Liver (tissue), 9 donors: ENCODE measurements around the gene SCUBE3. TPM values are rescaled to one million over a fixed set of nuclear protein-coding genes. Genes with fewer than 3 reads are reported as not detected.

Experiments used
- DNase-seq: peaks from one replicate; pipeline ENCODE4 v3.0.0-alpha.2; 2017; ENCODE audit warnings: low spot score
- H3K27ac ChIP-seq, 2 donors: one replicate each; pipeline ENCODE4 v1.7.0; 2013; ENCODE audit warnings: inconsistent platforms in 2 of 2, low read length in 2 of 2, control low read depth in 1 of 2, low read depth in 1 of 2, mild to moderate bottlenecking in 1 of 2
- H3K27me3 ChIP-seq, 4 donors: one replicate each; pipeline versions ENCODE4 v1.6.1 to v1.7.0; 2013; ENCODE audit warnings: low read length in 3 of 4, inconsistent platforms in 1 of 4, mild to moderate bottlenecking in 1 of 4, moderate library complexity in 1 of 4; ENCODE audit not compliant: control insufficient read depth in 4 of 4, insufficient read depth in 4 of 4
- H3K36me3 ChIP-seq, 4 donors: one replicate each; pipeline versions ENCODE4 v1.6.1 to v1.7.0; 2013; ENCODE audit warnings: low read length in 3 of 4, mild to moderate bottlenecking in 3 of 4, low read depth in 1 of 4, moderate library complexity in 1 of 4; ENCODE audit not compliant: control insufficient read depth in 4 of 4, insufficient read depth in 3 of 4
- H3K4me1 ChIP-seq, 4 donors: one replicate each; pipeline versions ENCODE4 v1.6.1 to v1.7.0; 2013; ENCODE audit warnings: low read length in 3 of 4, mild to moderate bottlenecking in 3 of 4, moderate library complexity in 1 of 4; ENCODE audit not compliant: control insufficient read depth in 4 of 4, insufficient read depth in 4 of 4
- H3K4me3 ChIP-seq, 3 donors: one replicate each; pipeline versions ENCODE4 v1.6.1 to v1.7.0; 2013; ENCODE audit warnings: low read length in 3 of 3, control low read depth in 1 of 3, low read depth in 1 of 3, mild to moderate bottlenecking in 1 of 3
- H3K9ac ChIP-seq, 2 donors: one replicate each; pipeline ENCODE4 v1.7.0; 2013; ENCODE audit warnings: low read length in 2 of 2, mild to moderate bottlenecking in 2 of 2, moderate library complexity in 2 of 2, control low read depth in 1 of 2, low read depth in 1 of 2
- H3K9me3 ChIP-seq, 4 donors: one replicate each; pipeline versions ENCODE4 v1.6.1 to v1.7.0; 2013; ENCODE audit warnings: low read length in 3 of 4; ENCODE audit not compliant: control insufficient read depth in 4 of 4
- FOXA1 ChIP-seq: IDR thresholded peaks from 2 replicates; pipeline ENCODE4 v1.6.1; 2016; ENCODE audit warnings: antibody characterized with exemption
- FOXA2 ChIP-seq: IDR thresholded peaks from 2 replicates; pipeline ENCODE4 v1.6.1; 2016; ENCODE audit warnings: antibody characterized with exemption
- GABPA ChIP-seq, 2 donors: IDR thresholded peaks in 1 of 2; conservative IDR thresholded peaks in 1 of 2; 2 replicates each; pipeline ENCODE4 v1.6.1; 2016; ENCODE audit warnings: antibody characterized with exemption in 2 of 2, mild to moderate bottlenecking in 1 of 2, moderate library complexity in 1 of 2
- JUND ChIP-seq, 2 donors: IDR thresholded peaks; 2 replicates each; pipeline ENCODE4 v1.6.1; 2016; ENCODE audit warnings: antibody characterized with exemption in 2 of 2
- NR2F2 ChIP-seq: IDR thresholded peaks from 2 replicates; pipeline ENCODE4 v1.6.1; 2016; ENCODE audit warnings: antibody characterized with exemption
- RAD21 ChIP-seq, 2 donors: IDR thresholded peaks; 2 replicates each; pipeline ENCODE4 v1.6.1; 2016; ENCODE audit warnings: antibody characterized with exemption in 2 of 2, mild to moderate bottlenecking in 2 of 2
- RXRA ChIP-seq, 2 donors: IDR thresholded peaks; 2 replicates each; pipeline ENCODE4 v1.6.1; 2017 to 2018; ENCODE audit warnings: antibody characterized with exemption in 2 of 2, mild to moderate bottlenecking in 1 of 2
- SP1 ChIP-seq: IDR thresholded peaks from 2 replicates; pipeline ENCODE4 v1.6.1; 2018; ENCODE audit warnings: antibody characterized with exemption, mild to moderate bottlenecking
- TAF1 ChIP-seq: conservative IDR thresholded peaks from 2 replicates; pipeline ENCODE4 v1.6.1; 2016; ENCODE audit warnings: antibody characterized with exemption, mild to moderate bottlenecking
- WGBS: extraction: QIAGEN DNeasy Blood & Tissue Kit; methylation state at CpG from one replicate; pipeline ENCODE4 v1.1.7; 2013; 5-methylcytosine and 5-hydroxymethylcytosine counted together
- polyA plus RNA-seq, 2 donors: library from polyadenylated mRNA; stranded (reverse) in 1 of 2; unstranded in 1 of 2; fragments of 200-250 nt in 1 of 2; fragments of >200 nt in 1 of 2; fragmentation: Nextera tagmentation in 1 of 2; extraction: Ambion mirVana in 1 of 2; gene quantifications; one replicate each; pipeline versions ENCODE4 v1.2.1 to v1.2.3, GENCODE V29; 2013 to 2015
- total RNA-seq, 2 donors: library from RNA; depleted of rRNA; stranded (reverse); fragments of >200 nt; gene quantifications; one replicate each; pipeline ENCODE4 v1.2.3, GENCODE V29; 2014
- TF ChIP-seq, protein P1 (sequence below): IDR thresholded peaks from 2 replicates; pipeline ENCODE4 v1.6.1; 2016; ENCODE audit warnings: antibody characterized with exemption
- TF ChIP-seq, protein P2 (sequence below): IDR thresholded peaks from 2 replicates; pipeline ENCODE4 v1.6.1; 2016; ENCODE audit warnings: antibody characterized with exemption
- TF ChIP-seq, protein P3 (sequence below): fragments of 150-350 bp; IDR thresholded peaks from 2 replicates; pipeline ENCODE4 v1.5.1; 2017; ENCODE audit warnings: improper control_type of control experiment, low read depth, low read length; ENCODE audit not compliant: missing input control
- donor health status: healthy.
- donor health status: healthy.
- donor health status: healthy.
- donor health status: healthy.
- donor health status: healthy.

Gene SCUBE3
- total and polyA plus RNA-seq, 4 donors, result 0.03 to 0.09 (median 0.07) TPM

DNA sequence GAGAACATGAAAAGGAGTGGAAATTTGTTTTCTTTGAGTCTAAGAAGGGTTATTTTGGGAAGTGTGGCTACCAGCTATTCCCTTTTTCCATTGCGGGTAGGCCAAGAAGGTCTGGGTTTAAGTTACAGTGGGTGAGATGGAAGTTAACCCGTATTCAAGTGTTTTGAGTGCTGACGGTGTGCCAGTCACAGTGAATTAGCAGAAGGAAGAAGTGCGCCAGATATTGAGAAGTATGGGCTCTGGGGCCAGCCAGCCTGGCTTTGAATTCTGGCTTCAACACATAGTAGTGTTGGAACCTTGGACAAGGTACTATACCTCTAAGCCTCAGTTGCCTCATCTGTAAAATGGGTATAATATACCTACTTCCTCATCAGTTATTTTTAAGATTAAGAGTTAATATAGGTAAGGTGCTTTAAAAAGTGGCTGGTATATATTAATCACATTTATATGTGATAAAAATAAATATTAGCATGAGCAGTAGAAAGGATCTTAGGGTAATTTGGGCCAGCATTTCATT, 62.0 kb downstream of the SCUBE3 start:
- H3K4me3 ChIP-seq, result no peak overlapping the region
- TF ChIP-seq JUND (IDR thresholded peaks at IDR 0.05), result no peak
- TF ChIP-seq SP1, result no peak
- TF ChIP-seq, protein P1, sequence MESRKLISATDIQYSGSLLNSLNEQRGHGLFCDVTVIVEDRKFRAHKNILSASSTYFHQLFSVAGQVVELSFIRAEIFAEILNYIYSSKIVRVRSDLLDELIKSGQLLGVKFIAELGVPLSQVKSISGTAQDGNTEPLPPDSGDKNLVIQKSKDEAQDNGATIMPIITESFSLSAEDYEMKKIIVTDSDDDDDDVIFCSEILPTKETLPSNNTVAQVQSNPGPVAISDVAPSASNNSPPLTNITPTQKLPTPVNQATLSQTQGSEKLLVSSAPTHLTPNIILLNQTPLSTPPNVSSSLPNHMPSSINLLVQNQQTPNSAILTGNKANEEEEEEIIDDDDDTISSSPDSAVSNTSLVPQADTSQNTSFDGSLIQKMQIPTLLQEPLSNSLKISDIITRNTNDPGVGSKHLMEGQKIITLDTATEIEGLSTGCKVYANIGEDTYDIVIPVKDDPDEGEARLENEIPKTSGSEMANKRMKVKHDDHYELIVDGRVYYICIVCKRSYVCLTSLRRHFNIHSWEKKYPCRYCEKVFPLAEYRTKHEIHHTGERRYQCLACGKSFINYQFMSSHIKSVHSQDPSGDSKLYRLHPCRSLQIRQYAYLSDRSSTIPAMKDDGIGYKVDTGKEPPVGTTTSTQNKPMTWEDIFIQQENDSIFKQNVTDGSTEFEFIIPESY, result no peak
- no peak overlapping the region for H3K27ac ChIP-seq
- 90% methylated on average over 4 of the region's 4 CpGs for WGBS
- no peaks in the 10 kb centered on the region for H3K4me1 ChIP-seq
- H3K9ac ChIP-seq, result no peak overlapping the region
- H3K9me3 ChIP-seq, result no peaks in the 10 kb centered on the region
- H3K36me3 ChIP-seq, result peaks cover 0 to 2% (median 0%) of the 10 kb centered on the region in 4 donors
- H3K27me3 ChIP-seq, result no peaks in the 10 kb centered on the region
- no peak for DNase-seq

DNA sequence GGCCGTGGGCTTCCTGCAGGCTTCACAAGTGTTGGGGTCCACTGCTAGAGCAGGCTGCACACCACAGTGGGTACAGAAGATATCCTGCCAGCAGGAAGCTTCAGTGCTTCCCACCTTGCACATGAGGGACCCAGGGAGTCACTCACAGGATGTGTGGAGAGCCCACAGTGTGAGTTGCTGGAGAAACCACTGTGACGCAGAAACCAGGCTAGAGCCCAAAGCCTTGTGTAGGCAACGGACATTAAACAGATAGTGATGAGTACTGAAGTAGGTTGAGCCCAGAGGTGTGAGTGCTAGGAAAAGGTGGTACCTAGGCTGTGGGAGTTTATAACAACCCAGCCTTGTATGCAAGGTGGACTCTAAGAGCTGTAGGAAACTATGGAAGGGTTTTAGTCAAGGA, 65.0 kb downstream of the SCUBE3 start:
- DNase-seq, result no peak
- Histone ChIP-seq H3K9ac (no peak overlapping the region), H3K4me3 (no peak overlapping the region), H3K27me3 (no peaks in the 10 kb centered on the region), H3K4me1 (no peaks in the 10 kb centered on the region), H3K27ac (no peak overlapping the region), H3K9me3 (no peaks in the 10 kb centered on the region), H3K36me3 (peaks cover 1 to 24% (median 15%) of the 10 kb centered on the region in 4 donors)
- TF ChIP-seq JUND (IDR thresholded peaks at IDR 0.05), result no peak
- TF ChIP-seq GABPA (IDR thresholded peaks at IDR 0.05 in 1 of 2, conservative IDR thresholded peaks at IDR 0.05 in 1 of 2), result no peak
- no peak for TF ChIP-seq SP1
- no peak for TF ChIP-seq TAF1
- no peak for TF ChIP-seq FOXA1
- no peak for TF ChIP-seq RAD21 (IDR thresholded peaks at IDR 0.05)
- TF ChIP-seq, protein P2, sequence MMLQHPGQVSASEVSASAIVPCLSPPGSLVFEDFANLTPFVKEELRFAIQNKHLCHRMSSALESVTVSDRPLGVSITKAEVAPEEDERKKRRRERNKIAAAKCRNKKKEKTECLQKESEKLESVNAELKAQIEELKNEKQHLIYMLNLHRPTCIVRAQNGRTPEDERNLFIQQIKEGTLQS, result no peak
- TF ChIP-seq, protein P1, result no peak
- TF ChIP-seq, protein P3, sequence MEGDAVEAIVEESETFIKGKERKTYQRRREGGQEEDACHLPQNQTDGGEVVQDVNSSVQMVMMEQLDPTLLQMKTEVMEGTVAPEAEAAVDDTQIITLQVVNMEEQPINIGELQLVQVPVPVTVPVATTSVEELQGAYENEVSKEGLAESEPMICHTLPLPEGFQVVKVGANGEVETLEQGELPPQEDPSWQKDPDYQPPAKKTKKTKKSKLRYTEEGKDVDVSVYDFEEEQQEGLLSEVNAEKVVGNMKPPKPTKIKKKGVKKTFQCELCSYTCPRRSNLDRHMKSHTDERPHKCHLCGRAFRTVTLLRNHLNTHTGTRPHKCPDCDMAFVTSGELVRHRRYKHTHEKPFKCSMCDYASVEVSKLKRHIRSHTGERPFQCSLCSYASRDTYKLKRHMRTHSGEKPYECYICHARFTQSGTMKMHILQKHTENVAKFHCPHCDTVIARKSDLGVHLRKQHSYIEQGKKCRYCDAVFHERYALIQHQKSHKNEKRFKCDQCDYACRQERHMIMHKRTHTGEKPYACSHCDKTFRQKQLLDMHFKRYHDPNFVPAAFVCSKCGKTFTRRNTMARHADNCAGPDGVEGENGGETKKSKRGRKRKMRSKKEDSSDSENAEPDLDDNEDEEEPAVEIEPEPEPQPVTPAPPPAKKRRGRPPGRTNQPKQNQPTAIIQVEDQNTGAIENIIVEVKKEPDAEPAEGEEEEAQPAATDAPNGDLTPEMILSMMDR, result no peak
- no peak for TF ChIP-seq NR2F2
- no peak for TF ChIP-seq RXRA (IDR thresholded peaks at IDR 0.05)
- TF ChIP-seq FOXA2, result no peak
- WGBS, result 97% methylated on average over 3 of the region's 3 CpGs
